Caco-2 (cell line): ENCODE measurements around the gene UHRF1. TPM values are rescaled to one million over a fixed set of nuclear protein-coding genes. Genes with fewer than 3 reads are reported as not detected.

Experiments used
- BruUV-seq: library from RNA; stranded (reverse); fragments of 400-500 nt; replicated peaks from 2 replicates; lab custom pipeline; 2021; lab: Mats Ljungman, UMichigan
- CTCF ChIA-PET: fragments of 300-600 bp; sonication (Branson Sonifier 250); formaldehyde crosslinking; loops from one replicate; lab custom pipeline; 2022; ENCODE audit warnings: antibody characterized with exemption; lab: Charles Lee
- POLR2A ChIA-PET: fragments of 300-600 bp; sonication (Branson Sonifier 250); formaldehyde crosslinking; loops from one replicate; lab custom pipeline; 2022; ENCODE audit warnings: antibody characterized with exemption; lab: Charles Lee
- DNase-seq, 2 experiments: peaks; one replicate each; pipeline versions ENCODE4 v3.0.0 to v3.0.0-alpha.2; 2020 to 2022
- H3K27me3 ChIP-seq: replicated peaks from 2 replicates; pipeline ENCODE4 v1.6.0; 2011; ENCODE audit warnings: low read length; ENCODE audit not compliant: control insufficient read depth, insufficient read depth
- H3K36me3 ChIP-seq: 2 replicates; pipeline ENCODE4 v1.5.1; 2011; ENCODE audit warnings: low read length; ENCODE audit not compliant: control insufficient read depth, insufficient read depth
- H3K4me1 ChIP-seq: fragments of 250-450 bp; sonication (Bioruptor Pico); 2 replicates; pipeline ENCODE4 v1.5.1; 2020; ENCODE audit warnings: mild to moderate bottlenecking
- H3K4me3 ChIP-seq: 2 replicates; pipeline ENCODE4 v1.5.1; 2011; ENCODE audit warnings: low read depth, mild to moderate bottlenecking, control low read depth, low read length
- H3K9me3 ChIP-seq: fragments of 250-450 bp; sonication (Bioruptor Pico); 2 replicates; pipeline ENCODE4 v1.5.1; 2020; ENCODE audit warnings: mild to moderate bottlenecking, moderate library complexity
- H3K27ac Mint-ChIP-seq: one replicate; pipeline ENCODE4 v1.8.0; 2022; ENCODE audit warnings: mixed read lengths; ENCODE audit not compliant: unreplicated experiment
- H3K27me3 Mint-ChIP-seq: one replicate; pipeline ENCODE4 v1.8.0; 2022; ENCODE audit warnings: mixed read lengths; ENCODE audit not compliant: insufficient read depth, unreplicated experiment
- H3K36me3 Mint-ChIP-seq: one replicate; pipeline ENCODE4 v1.8.0; 2022; ENCODE audit warnings: mild to moderate bottlenecking, mixed read lengths; ENCODE audit not compliant: insufficient read depth, unreplicated experiment
- H3K4me1 Mint-ChIP-seq: one replicate; pipeline ENCODE4 v1.8.0; 2022; ENCODE audit warnings: low read depth, mixed read lengths; ENCODE audit not compliant: unreplicated experiment
- H3K4me3 Mint-ChIP-seq: one replicate; pipeline ENCODE4 v1.8.0; 2022; ENCODE audit warnings: mild to moderate bottlenecking, moderate library complexity, mixed read lengths; ENCODE audit not compliant: unreplicated experiment
- H3K9me3 Mint-ChIP-seq: one replicate; pipeline ENCODE4 v1.8.0; 2022; ENCODE audit warnings: mixed read lengths; ENCODE audit not compliant: unreplicated experiment
- CTCF ChIP-seq, 2 experiments: fragments of 200-600 bp in 1 of 2; IDR thresholded peaks; 1 replicate in 1 of 2; 2 replicates in 1 of 2; pipeline versions ENCODE4 v1.5.1 to v1.8.0; 2011 to 2022; ENCODE audit warnings: antibody characterized with exemption in 1 of 2, control low read depth in 1 of 2, inconsistent platforms in 1 of 2, low read depth in 1 of 2, low read length in 1 of 2, mild to moderate bottlenecking in 1 of 2, moderate library complexity in 1 of 2; ENCODE audit not compliant: insufficient read depth in 1 of 2, severe bottlenecking in 1 of 2, unreplicated experiment in 1 of 2
- intact Hi-C: fragments of 100-400 bp; cut with micrococcal nuclease; formaldehyde crosslinking; loops from one replicate; pipeline ENCODE4 v1.10.0; 2022; ENCODE audit not compliant: unreplicated experiment
- total RNA-seq: library from RNA; stranded (reverse); gene quantifications from 2 replicates; pipeline ENCODE4 v1.2.3, GENCODE V29; 2022

UHRF1 gene
- total RNA-seq, 1 experiment from 2014 or later: 54.6 TPM

- H3K4me3 Mint-ChIP-seq: no peak overlapping the region
- intact Hi-C loops: no loop called here
- ChIA-PET CTCF (no interaction called here), POLR2A (no interaction called here)
- Histone ChIP-seq H3K4me1 (peaks cover 16% of the 10 kb centered on the region), H3K9me3 (no peaks in the 10 kb centered on the region), H3K36me3 (no peaks in the 10 kb centered on the region), H3K4me3 (no peak overlapping the region), H3K27me3 (no peaks in the 10 kb centered on the region)
- no TSS peak for BruUV-seq
- peaks cover 13% of the 10 kb centered on the region for H3K4me1 Mint-ChIP-seq
- no peaks in the 10 kb centered on the region for H3K9me3 Mint-ChIP-seq
- H3K36me3 Mint-ChIP-seq: no peaks in the 10 kb centered on the region
- no peak overlapping the region for H3K27ac Mint-ChIP-seq
- no peak for TF ChIP-seq CTCF (IDR thresholded peaks at IDR 0.05; ENCODE audit: insufficient read depth in 1 of 2, low read depth in 1 of 2, low read length in 1 of 2, severe bottlenecking in 1 of 2, unreplicated experiment in 1 of 2)
- DNase-seq: no peak
- no peaks in the 10 kb centered on the region for H3K27me3 Mint-ChIP-seq
Measured at GRCh38 chr19:4904481-4904880, 4.8 kb upstream of the UHRF1 start.

- POLR2A ChIA-PET: interaction anchor here (0.6 kb wide), 1 partner anchor 940 kb away, joined by 14 read pairs; no protein-coding TSS in a partner anchor
- H3K9me3 ChIP-seq: no peaks in the 10 kb centered on the region
- H3K27me3 Mint-ChIP-seq: no peaks in the 10 kb centered on the region
- no peak for TF ChIP-seq CTCF (IDR thresholded peaks at IDR 0.05; ENCODE audit: insufficient read depth in 1 of 2, low read depth in 1 of 2, low read length in 1 of 2, severe bottlenecking in 1 of 2, unreplicated experiment in 1 of 2)
- BruUV-seq: no TSS peak
- H3K4me3 ChIP-seq: no peak overlapping the region
- peaks cover 13% of the 10 kb centered on the region for H3K4me1 Mint-ChIP-seq
- H3K4me1 ChIP-seq: peaks cover 20% of the 10 kb centered on the region
- no peak for DNase-seq
- no peak overlapping the region for H3K4me3 Mint-ChIP-seq
- intact Hi-C loops: no loop called here
- no peaks in the 10 kb centered on the region for H3K27me3 ChIP-seq
- H3K36me3 ChIP-seq: no peaks in the 10 kb centered on the region
- CTCF ChIA-PET: interaction anchor here (0.6 to 1.0 kb wide), 3 partner anchors 34 to 97 kb away, joined by 5 to 9 read pairs (median 5); no protein-coding TSS in a partner anchor
- H3K27ac Mint-ChIP-seq: no peak overlapping the region
- H3K36me3 Mint-ChIP-seq: peaks cover 7% of the 10 kb centered on the region
- H3K9me3 Mint-ChIP-seq: no peaks in the 10 kb centered on the region
Measured at GRCh38 chr19:4906963-4907362, 2.3 kb upstream of the UHRF1 start.

- H3K27ac Mint-ChIP-seq: peak overlapping the region; percentile 22
- H3K36me3 ChIP-seq: no peaks in the 10 kb centered on the region
- peak; percentile 33 to 59 for DNase-seq
- H3K4me3 ChIP-seq: no peak overlapping the region
- H3K27me3 Mint-ChIP-seq: no peaks in the 10 kb centered on the region
- H3K4me1 ChIP-seq: peaks cover 20% of the 10 kb centered on the region
- no peaks in the 10 kb centered on the region for H3K27me3 ChIP-seq
- peaks cover 13% of the 10 kb centered on the region for H3K4me1 Mint-ChIP-seq
- H3K36me3 Mint-ChIP-seq: peaks cover 18% of the 10 kb centered on the region
- ChIA-PET POLR2A (interaction anchor here (0.5 to 0.6 kb wide), 2 partner anchors 44 to 60 kb away, joined by 3 read pairs; partner anchors contain the start of gene KDM4B), CTCF (no interaction called here)
- no peaks in the 10 kb centered on the region for H3K9me3 ChIP-seq
- no TSS peak for BruUV-seq
- no peaks in the 10 kb centered on the region for H3K9me3 Mint-ChIP-seq
- H3K4me3 Mint-ChIP-seq: peak overlapping the region; percentile 76
- intact Hi-C loops: loop anchor here (1.0 kb wide), 1 partner anchor 36 kb away; no protein-coding TSS in a partner anchor
- no peak for TF ChIP-seq CTCF (IDR thresholded peaks at IDR 0.05; ENCODE audit: insufficient read depth in 1 of 2, low read depth in 1 of 2, low read length in 1 of 2, severe bottlenecking in 1 of 2, unreplicated experiment in 1 of 2)
Measured at GRCh38 chr19:4908360-4908759, 941 bp upstream of the UHRF1 start.
